ENCODE data around the gene ZNF175. TPM values are rescaled to one million over a fixed set of nuclear protein-coding genes. Genes with fewer than 3 reads are reported as not detected.
"Not testable (repeated sequence)": the region's sequence is repeated elsewhere in the genome, so short reads cannot be mapped to it uniquely, and the experiment has no call there.

The ZNF175 gene
- total RNA-seq, 2 experiments from 2014 or later = 5.5 to 7.1 TPM

- peaks cover 3% of the 10 kb centered on the region for H3K9me3 Mint-ChIP-seq
- no peak overlapping the region for H3K4me3 Mint-ChIP-seq
- ChIA-PET POLR2A (no interaction called here), CTCF (interaction anchor here (0.6 kb wide), 1 partner anchor 55 kb away, joined by 4 read pairs; no protein-coding TSS in a partner anchor)
- H3K4me1 Mint-ChIP-seq = peaks cover 13% of the 10 kb centered on the region
- no peaks in the 10 kb centered on the region for H3K36me3 Mint-ChIP-seq (ENCODE audit: low read depth)
- H3K27me3 Mint-ChIP-seq = peaks cover 20% of the 10 kb centered on the region
- no peak overlapping the region for H3K27ac Mint-ChIP-seq
- DNase-seq = no peak
Measured at GRCh38 chr19:51602189-51602854, 31.2 kb downstream of the ZNF175 start.

DNA sequence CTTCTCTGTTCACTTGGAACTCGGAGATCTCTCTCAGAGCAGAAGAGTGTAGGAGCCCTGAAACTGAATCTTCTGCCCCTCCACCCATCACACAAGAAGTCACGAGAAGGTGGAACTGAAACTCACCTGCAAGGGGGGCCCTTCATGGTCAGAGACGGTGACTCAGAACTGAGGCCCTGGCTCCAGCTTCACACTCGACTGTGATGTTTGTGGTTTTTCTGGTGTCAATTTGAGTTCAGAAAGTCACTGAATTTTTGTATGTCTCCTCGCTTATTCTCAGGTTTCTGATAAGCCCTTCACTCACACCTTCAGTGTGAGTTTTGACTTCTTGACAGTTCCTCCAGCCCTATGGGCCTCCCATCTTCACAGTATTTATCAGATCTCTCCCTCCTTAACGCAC lies 36.0 kb downstream of the ZNF175 start:
- Mint-ChIP-seq H3K4me3 (no peak overlapping the region), H3K27me3 (peaks cover 12% of the 10 kb centered on the region), H3K27ac (no peak overlapping the region), H3K36me3 (ENCODE audit: low read depth) (no peaks in the 10 kb centered on the region), H3K9me3 (peaks cover 8% of the 10 kb centered on the region), H3K4me1 (peaks cover 20% of the 10 kb centered on the region)
- DNase-seq = peak; percentile 29
- ChIA-PET POLR2A (no interaction called here), CTCF (interaction anchor here (2.5 kb wide), 1 partner anchor 31 kb away, joined by 6 read pairs; no protein-coding TSS in a partner anchor)

DNA sequence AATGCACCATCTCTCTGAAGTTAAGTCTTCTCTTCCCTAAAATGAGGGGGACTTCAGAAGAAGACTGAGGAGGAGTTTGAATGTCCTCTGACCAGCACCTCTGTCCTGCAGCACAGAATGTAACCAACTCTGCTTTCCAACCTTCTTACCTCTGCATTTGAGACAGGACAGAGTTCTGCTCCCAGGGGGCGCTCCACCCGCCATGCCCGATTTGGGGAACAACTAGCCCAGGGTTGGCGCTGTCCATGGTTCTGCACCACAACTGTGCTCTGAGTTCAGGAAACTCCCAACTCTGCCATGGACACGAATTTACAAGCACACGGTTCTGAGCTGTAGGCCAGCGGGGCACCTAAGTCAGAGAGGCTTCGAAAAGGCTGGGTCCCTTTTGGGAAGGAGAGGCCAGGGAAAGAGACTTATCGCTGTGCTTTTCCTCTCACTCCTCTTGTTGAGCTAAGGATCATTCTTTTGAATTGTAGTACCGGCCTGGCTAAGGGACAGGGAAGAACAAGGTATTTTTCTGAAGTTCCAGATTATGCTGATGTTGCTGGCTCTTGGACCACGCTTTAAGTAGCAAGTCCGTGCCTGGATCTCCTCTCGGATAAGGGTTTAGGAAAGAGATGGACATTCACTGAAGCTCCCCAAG lies 37.0 kb downstream of the ZNF175 start:
- peak; percentile 66 for DNase-seq

GRCh38 chr19:51610576-51610975 lies 39.5 kb downstream of the ZNF175 start:
- DNase-seq = no peak
- no peaks in the 10 kb centered on the region for H3K36me3 Mint-ChIP-seq (ENCODE audit: low read depth)
- ChIA-PET CTCF (no interaction called here), POLR2A (no interaction called here)
- H3K4me3 Mint-ChIP-seq = no peak overlapping the region
- H3K27ac Mint-ChIP-seq = no peak overlapping the region
- H3K4me1 Mint-ChIP-seq = peaks cover 19% of the 10 kb centered on the region
- H3K9me3 Mint-ChIP-seq = peaks cover 16% of the 10 kb centered on the region
- H3K27me3 Mint-ChIP-seq = peaks cover 7% of the 10 kb centered on the region

More for the DNA sequence above, 37.0 kb downstream of the ZNF175 start:
- H3K4me3 Mint-ChIP-seq = no peak overlapping the region
- peaks cover 8% of the 10 kb centered on the region for H3K27me3 Mint-ChIP-seq
- H3K27ac Mint-ChIP-seq = no peak overlapping the region
- H3K36me3 Mint-ChIP-seq (ENCODE audit: low read depth) = no peaks in the 10 kb centered on the region
- peaks cover 14% of the 10 kb centered on the region for H3K9me3 Mint-ChIP-seq
- ChIA-PET POLR2A (no interaction called here), CTCF (interaction anchor here (0.7 to 2.5 kb wide), 4 partner anchors 30 to 93 kb away, joined by 3 to 6 read pairs (median 4); no protein-coding TSS in a partner anchor)
- H3K4me1 Mint-ChIP-seq = peaks cover 19% of the 10 kb centered on the region

- CTCF ChIA-PET = interaction anchor here (0.6 kb wide), 1 partner anchor 41 kb away, joined by 3 read pairs; no protein-coding TSS in a partner anchor
- peaks cover 12% of the 10 kb centered on the region for H3K9me3 Mint-ChIP-seq
- POLR2A ChIA-PET = no interaction called here
- no peaks in the 10 kb centered on the region for H3K4me1 Mint-ChIP-seq
- no peak for DNase-seq
- peaks cover 13% of the 10 kb centered on the region for H3K27me3 Mint-ChIP-seq
- no peak overlapping the region for H3K27ac Mint-ChIP-seq
- no peak overlapping the region for H3K4me3 Mint-ChIP-seq
- no peaks in the 10 kb centered on the region for H3K36me3 Mint-ChIP-seq (ENCODE audit: low read depth)
Measured at GRCh38 chr19:51614789-51615188, 43.7 kb downstream of the ZNF175 start.

- peaks cover 2% of the 10 kb centered on the region for H3K4me1 Mint-ChIP-seq
- H3K4me3 Mint-ChIP-seq = no peak overlapping the region
- ChIA-PET CTCF (interaction anchor here (1.0 kb wide), 1 partner anchor 11 kb away, joined by 4 read pairs; no protein-coding TSS in a partner anchor), POLR2A (no interaction called here)
- peaks cover 12% of the 10 kb centered on the region for H3K9me3 Mint-ChIP-seq
- no peaks in the 10 kb centered on the region for H3K36me3 Mint-ChIP-seq (ENCODE audit: low read depth)
- peaks cover 16% of the 10 kb centered on the region for H3K27me3 Mint-ChIP-seq
- no peak for DNase-seq
- H3K27ac Mint-ChIP-seq = no peak overlapping the region
Measured at GRCh38 chr19:51615991-51616390, 44.9 kb downstream of the ZNF175 start.

GRCh38 chr19:51621178-51621577 lies 50.1 kb downstream of the ZNF175 start:
- POLR2A ChIA-PET = no interaction called here
- Mint-ChIP-seq H3K4me3 (no peak overlapping the region), H3K27ac (no peak overlapping the region), H3K9me3 (no peaks in the 10 kb centered on the region), H3K27me3 (peaks cover 10% of the 10 kb centered on the region), H3K36me3 (ENCODE audit: low read depth) (no peaks in the 10 kb centered on the region), H3K4me1 (peaks cover 6% of the 10 kb centered on the region)
- CTCF ChIA-PET = no interaction called here
- no peak for DNase-seq

GRCh38 chr19:51626675-51627074 lies 55.6 kb downstream of the ZNF175 start:
- DNase-seq = no peak
- Mint-ChIP-seq H3K27ac (no peak overlapping the region), H3K4me1 (no peaks in the 10 kb centered on the region), H3K4me3 (no peak overlapping the region), H3K9me3 (no peaks in the 10 kb centered on the region), H3K27me3 (peaks cover 6% of the 10 kb centered on the region), H3K36me3 (ENCODE audit: low read depth) (no peaks in the 10 kb centered on the region)
- ChIA-PET POLR2A (no interaction called here), CTCF (no interaction called here)

GRCh38 chr19:51627491-51628138 lies 56.5 kb downstream of the ZNF175 start:
- Mint-ChIP-seq H3K36me3 (ENCODE audit: low read depth) (no peaks in the 10 kb centered on the region), H3K4me1 (no peaks in the 10 kb centered on the region), H3K27me3 (peaks cover 6% of the 10 kb centered on the region), H3K27ac (no peak overlapping the region), H3K9me3 (no peaks in the 10 kb centered on the region), H3K4me3 (no peak overlapping the region)
- ChIA-PET CTCF (no interaction called here), POLR2A (no interaction called here)
- no peak for DNase-seq

DNA sequence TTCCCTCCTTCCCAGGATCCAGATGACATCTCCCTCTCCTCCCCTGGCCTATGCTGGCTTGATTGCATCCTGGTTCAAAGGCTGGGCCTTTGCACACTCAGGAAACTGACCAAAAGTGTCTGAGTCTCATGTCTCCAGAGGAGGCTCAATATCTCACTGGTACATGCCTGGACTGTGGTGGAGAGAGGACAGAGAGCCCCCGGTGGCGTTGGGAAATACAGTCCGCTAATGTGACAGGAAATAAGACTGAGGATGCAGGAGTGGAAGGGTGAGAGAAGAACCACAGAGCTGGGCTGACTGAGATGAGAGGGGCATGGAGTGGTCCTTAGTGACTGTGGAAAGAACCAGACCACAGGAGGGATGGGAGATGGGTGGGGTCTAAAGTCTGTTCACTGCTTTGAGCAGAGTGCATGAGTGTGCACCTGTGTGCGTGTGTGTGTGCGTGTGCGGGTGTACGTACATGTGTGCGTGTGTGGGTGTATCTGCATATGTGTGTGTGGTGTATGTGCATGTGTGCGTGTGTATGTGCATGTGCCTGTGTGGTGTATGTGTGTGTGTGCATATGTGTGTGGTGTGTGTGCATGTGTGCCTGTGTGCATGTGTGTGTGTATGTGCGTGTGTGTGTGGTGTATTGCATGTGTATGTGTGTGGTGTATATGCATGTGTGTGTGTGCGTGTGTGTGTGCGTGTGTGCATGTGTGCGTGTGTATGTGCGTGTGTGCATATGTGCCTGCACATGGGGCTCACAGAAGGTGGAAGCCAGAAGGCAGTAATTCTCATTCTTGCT lies 57.3 kb downstream of the ZNF175 start:
- Mint-ChIP-seq H3K27ac (no peak overlapping the region), H3K36me3 (ENCODE audit: low read depth) (no peaks in the 10 kb centered on the region), H3K27me3 (peaks cover 6% of the 10 kb centered on the region), H3K4me3 (no peak overlapping the region), H3K9me3 (no peaks in the 10 kb centered on the region), H3K4me1 (no peaks in the 10 kb centered on the region)
- no peak for DNase-seq
- ChIA-PET POLR2A (no interaction called here), CTCF (no interaction called here)

DNA sequence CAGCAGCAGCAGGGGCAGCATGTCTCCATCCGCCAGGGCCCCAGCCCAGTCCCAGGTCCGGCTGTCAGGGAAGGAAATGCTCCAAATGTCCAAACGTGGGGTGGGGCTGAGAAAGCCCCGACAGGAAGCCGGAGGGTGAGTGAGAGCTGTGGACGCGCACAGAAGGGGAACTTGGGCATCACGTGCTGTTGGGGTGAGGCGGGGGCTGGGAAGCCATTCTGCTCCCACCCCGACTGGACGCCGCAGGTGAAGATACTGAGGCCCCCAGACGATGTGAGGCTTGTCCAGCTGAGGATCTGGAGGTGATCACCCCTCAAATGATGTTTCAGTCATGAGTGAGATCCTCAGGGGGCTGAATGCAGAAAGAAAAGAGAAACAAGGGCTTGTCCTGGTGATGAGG lies 59.2 kb downstream of the ZNF175 start, which contains the start of gene SIGLEC5:
Gene SIGLEC5 (minus strand): TSS at position 87 of the 400 bp plus-strand sequence. CDS start 66 bp downstream, at position 21.
- DNase-seq; H3K36me3 Mint-ChIP-seq (ENCODE audit: low read depth); H3K27me3 Mint-ChIP-seq; POLR2A ChIA-PET; H3K4me1 Mint-ChIP-seq; H3K27ac Mint-ChIP-seq; H3K9me3 Mint-ChIP-seq; CTCF ChIA-PET; H3K4me3 Mint-ChIP-seq: not testable (repeated sequence)

- CTCF ChIA-PET = interaction anchor here (1.8 kb wide), 1 partner anchor 25 kb away, joined by 6 read pairs; no protein-coding TSS in a partner anchor
Measured at GRCh38 chr19:51632126-51632525, 61.0 kb downstream of the ZNF175 start.

More at GRCh38 chr19:51632126-51632525, 61.0 kb downstream of the ZNF175 start:
- Mint-ChIP-seq H3K36me3 (ENCODE audit: low read depth) (no peaks in the 10 kb centered on the region), H3K4me3 (no peak overlapping the region), H3K27me3 (peaks cover 6% of the 10 kb centered on the region), H3K27ac (no peak overlapping the region), H3K9me3 (no peaks in the 10 kb centered on the region), H3K4me1 (no peaks in the 10 kb centered on the region)
- DNase-seq = no peak
- POLR2A ChIA-PET = no interaction called here

Data from activated CD4-positive, alpha-beta memory T cell treated with anti-CD3 and anti-CD28 coated beads, Interleukin-2, amount 10 ng/mL, durations not matched to agents 7 days and 5 days (primary cell).